Stimulated activated CD8-positive, alpha-beta memory T cell treated with anti-CD3 and anti-CD28 coated beads, Interleukin-7, amount 100 ng/mL, for 1 hour (primary cell): ENCODE data around the gene DCTN5.
"Not testable (repeated sequence)": the region's sequence is repeated elsewhere in the genome, so short reads cannot be mapped to it uniquely, and the experiment has no call there.

Experiments
- DNase-seq, 2 donors: peaks; one replicate each; pipeline ENCODE4 v3.0.0-alpha.2; 2020; ENCODE audit warnings: low read depth in 2 of 2

DCTN5 gene

DNA sequence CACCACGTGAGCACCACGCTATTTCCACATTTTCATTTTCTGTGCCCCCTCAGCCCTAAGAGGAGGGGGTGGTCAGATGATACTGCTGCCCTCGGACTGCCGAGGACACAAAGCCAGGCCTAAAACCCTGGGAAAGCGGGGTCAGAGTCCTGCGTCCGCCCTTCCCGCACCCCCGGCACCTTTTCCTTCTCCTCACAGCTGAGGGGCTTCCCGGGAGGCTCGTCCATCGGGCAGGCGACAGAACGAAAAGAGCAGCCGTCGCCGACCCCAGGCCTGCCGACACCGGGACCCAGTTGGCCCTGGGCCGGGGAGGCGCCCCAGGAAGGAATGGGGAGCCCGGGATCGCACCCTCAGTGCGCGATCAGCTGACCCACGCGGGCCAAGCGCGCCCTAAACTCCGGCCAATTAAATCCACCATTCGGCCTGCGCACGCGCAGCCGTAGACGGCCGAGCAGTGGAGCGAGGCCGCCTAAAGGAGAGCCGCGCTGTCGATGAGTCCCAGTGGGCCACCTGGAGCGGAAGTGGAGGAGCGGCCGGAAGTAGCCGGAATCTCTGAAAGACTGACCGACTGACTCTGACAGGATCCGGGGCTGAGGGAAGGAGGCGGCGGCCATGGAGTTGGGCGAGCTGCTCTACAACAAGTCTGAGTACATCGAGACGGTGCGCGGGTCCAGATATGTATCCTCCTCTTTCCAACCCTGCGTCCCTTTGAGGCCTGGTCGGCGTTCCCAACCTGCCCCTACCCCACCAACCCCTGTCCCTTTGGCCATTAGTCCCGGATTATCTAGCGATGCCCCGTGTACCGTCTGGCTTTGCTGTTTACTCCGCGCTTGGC, at the start of gene DCTN5, which contains the start of gene PALB2:
Gene DCTN5 (plus strand): TSS at position 536 of the 835 bp plus-strand sequence. CDS start 77 bp downstream, at position 613.
Gene PALB2 (minus strand): TSS at position 380 of the 835 bp plus-strand sequence. CDS start 153 bp downstream, at position 227.
- DNase-seq, result peak; percentile 70

DNA sequence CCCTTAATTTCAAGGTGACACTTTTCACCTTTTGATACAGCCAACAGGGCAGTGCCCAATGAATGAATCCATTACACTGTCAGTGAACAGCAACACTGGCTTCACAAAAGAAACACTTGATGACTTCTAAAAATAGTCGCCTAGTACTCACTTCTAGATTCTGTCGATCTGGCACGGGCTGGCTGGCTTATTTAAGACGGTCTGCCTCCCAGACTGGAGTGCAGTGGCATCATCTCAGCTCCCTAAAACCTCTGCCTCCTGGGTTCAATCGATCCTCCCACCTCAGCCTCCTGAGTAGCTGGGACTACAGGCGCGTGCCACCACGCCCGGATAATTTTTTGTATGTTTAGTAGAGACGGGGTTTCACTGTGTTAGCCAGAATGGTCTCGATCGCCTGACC, 47.1 kb upstream of the DCTN5 start:
- DNase-seq, result no peak

DNA sequence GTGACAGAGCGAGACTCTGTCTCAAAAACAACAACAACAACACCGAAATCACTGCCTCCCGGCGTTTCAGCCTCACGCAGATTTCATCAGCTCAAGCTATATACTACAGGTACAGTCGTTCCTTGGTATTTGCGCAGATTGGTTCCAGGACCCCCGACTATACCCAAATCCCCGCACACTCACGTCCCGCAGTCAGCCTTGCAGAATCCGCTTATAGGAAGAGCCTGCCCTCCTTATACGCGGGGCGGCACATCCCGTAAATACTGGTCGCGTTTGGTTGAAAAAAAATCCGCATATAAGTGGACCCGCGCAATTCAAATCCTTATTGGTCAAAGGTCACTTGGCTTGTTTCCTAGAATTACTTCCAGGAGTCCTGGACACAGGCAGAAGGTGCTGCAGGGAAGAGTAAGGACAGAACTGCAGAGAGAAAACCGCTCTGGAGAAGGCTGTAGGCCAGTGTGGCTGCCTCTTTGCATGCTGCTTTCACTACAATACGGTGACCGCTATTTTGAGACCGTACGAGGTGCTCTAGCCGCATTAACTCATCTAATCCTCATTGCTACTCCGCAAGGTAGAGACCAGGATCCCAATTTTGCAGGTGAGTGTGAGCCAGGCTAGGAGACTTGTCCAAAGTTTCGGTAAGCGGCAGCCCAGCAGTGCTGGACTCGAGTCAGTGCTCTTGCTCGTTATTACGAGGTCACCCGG, 45.9 kb upstream of the DCTN5 start:
- DNase-seq, result no peak

DNA sequence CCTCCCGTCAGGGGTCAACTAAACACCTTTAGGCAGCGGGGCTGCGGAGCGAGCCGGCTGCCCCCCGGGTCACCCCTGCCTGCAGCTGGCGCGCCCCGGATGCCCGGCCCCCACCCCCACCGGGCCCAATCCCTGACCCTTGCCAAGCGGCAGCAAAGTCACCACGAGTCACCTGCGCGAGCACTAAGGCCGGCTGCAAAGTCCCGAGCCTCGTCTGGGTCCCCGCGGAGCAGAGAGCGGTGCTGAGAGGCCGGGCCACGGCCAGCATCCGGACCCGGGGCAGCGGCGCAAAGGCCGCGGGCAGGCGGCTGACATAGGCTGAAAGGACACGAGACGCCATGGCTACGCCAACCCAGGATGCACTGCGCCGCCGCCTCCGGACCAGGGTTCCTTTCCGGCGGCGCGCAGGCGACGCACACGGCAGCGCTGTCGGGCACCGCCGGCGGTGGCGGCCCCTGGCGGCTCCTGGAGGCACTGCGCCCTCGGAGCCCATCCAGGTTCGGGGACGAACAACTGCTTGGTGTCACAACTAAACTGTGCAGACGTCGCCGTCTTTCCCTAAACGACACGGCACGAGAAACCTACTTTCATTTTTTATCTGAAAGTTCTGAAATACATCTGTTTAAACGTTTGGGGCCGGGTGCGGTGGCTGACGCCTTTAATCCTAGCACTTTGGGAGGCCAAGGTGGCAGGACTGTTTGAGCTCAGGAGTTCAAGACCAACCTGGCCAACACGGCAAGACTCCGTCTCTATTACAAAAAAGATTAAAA, 45.1 kb upstream of the DCTN5 start, which contains the start of gene NDUFAB1:
Gene NDUFAB1 (minus strand): TSS at position 366 of the 770 bp plus-strand sequence. CDS start 26 bp downstream, at position 340.
- peak; percentile 78 to 83 for DNase-seq

DNA sequence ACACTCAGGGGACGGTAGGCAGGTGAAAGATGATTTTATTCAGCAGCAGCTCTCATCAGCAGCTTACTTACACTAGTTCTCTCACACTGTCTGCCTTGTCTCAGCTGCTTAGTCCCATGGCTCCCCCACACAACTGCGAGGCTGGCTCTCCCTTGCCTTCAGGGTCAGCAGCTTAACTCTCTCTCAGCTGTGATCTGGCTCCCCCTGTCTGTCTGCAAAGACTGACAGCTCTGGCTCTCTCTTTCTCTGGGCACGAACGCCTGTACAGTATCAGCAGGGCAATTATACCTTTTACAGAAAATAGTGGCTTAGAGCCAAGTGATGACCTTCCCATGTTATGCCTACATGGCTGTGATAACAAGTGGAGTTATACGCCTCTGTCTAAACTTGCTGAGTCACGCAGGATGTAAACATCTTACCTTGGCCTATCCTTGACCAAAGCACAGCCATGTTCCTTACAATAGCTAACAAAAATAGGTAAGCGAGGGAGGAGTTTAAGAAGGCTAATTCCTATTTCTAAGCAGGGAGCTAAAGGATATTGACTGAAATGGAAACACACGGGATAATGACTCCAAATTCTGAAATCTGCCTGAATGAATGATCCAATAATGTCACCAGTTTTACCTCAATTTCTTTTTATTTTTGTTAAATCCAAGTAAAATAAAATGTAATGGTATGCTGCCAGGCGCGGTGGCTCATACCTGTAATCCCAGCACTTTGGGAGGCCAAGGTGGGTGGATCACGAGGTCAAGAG, 44.1 kb upstream of the DCTN5 start:
- DNase-seq, result no peak

DNA sequence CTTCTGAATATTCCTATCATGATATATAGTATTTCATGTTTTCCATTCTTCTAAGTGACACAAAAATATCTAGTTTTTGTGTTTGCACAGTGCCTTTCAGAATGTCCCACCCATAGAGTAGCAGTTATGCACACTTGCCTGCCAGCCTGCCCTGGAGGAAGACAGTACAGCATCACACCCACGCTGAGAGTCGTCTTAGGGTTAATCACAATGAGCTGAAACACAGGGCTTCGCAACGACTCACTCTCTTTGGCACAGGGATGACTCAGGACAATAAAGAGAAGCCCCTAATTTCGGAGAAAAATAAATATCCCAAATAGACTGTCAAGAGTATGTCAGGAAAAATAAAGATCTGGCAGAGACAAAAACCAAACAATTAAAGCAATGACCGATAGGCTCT, 33.5 kb upstream of the DCTN5 start:
- no peak for DNase-seq

DNA sequence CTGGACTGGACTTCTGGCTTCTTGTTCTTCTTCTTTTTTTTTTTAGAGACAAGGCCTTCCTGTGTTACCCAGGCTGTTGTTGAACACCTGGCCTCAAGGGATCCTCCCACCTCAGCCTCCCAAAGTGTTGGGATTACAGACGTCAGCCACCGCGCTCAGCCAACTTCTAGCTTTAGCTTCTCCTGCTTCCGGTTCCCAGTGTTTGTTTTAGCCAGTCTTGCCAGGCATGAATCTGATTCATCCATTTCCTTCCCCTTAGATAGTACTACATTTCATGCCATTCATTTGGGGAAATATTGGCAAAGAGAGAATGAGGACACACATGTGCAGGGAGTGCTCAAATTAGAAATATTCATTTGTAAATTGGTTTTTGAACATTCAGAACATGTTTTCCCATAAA, 33.1 kb upstream of the DCTN5 start:
- DNase-seq, result no peak

DNA sequence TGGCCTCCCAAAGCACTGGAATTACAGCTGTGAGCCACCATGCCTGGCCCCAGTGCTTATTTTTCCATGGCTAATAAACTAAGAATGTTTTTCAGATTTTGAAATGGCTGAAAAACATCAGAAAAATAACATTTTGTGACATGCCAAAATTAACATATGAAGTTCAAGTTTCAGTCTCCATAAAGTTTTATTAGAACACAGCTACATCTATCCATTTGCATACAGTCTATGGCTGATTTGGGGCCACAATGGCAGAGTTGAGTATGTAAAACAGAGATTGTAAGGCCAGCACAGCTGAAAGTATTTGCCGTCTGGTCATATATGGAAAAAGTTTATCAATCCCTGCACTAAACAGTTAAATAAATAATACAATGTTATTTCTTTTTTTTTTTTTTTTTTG, 31.3 kb upstream of the DCTN5 start:
- DNase-seq, result no peak

DNA sequence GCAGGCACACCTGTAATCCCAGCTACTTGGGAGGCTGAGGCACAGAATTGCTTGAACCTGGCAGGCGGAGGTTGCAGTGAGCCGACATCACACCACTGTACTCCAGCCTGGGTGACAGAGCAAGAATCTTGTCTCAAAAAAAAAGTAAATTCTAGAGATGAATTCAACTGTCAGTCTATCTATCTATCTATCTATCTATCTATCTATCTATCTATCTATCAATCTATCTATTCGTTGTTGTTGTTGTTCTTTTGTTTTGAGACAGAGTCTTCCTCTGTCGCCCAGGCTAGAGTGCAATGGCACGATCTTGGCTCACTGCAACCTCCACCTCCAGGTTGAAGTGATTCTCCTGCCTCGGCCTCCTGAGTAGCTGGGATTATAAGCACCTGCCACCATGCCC, 30.4 kb upstream of the DCTN5 start:
- DNase-seq, result not testable (repeated sequence)

DNA sequence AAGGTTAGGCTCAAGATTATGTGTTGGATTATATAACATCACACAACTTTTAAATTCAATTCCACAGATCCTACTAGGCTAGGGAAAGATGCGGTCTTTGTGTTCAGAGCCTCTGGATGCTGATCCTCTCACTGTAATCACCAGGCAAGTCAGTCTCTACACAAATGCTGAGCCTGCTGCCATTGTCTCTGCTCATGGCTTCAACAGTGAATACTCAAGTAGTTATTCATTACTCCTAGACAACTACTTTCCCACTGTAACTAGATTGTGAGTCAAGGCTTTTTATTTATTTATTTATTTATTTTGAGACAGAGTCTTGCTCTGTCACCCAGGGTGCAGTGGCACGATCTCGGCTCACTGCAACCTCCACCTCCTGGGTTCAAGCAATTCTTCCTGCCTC, 29.3 kb upstream of the DCTN5 start:
- DNase-seq, result no peak

DNA sequence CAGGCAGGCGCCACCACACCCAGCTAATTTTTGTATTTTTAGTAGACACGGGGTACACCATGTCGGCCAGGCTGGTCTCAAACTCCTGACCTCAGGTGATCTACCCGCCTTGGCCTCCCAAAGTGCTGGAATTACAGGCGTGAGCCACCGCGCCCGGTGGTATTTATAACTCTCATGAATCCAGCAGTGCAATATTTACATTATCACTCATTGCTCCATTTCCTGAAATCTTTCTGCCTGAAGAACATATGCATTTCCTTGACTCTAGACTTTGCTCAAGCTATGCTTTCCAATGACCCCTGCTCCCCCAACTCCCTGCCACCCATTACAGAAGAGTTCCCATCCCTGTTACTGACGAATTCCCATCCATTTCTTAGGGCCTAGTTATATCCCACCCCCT, 25.5 kb upstream of the DCTN5 start:
- no peak for DNase-seq

DNA sequence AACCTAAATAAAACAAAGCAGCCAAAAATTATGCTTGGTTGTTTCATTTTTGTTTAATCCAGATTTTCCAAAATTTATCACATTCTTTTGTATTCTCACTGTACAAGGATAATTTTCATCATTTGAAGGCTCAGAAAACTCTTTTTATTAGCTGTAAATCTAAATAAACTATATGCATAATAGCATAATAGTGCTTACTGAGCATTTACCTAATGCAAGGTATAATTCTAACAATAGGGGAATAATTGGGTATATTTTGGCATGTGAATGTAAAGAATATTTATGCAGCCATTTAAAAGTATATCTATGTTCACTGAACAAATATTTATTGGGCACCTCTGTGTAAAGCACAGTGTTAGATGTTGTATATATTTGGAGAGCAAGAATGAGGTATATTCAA, 17.2 kb upstream of the DCTN5 start:
- DNase-seq, result no peak

DNA sequence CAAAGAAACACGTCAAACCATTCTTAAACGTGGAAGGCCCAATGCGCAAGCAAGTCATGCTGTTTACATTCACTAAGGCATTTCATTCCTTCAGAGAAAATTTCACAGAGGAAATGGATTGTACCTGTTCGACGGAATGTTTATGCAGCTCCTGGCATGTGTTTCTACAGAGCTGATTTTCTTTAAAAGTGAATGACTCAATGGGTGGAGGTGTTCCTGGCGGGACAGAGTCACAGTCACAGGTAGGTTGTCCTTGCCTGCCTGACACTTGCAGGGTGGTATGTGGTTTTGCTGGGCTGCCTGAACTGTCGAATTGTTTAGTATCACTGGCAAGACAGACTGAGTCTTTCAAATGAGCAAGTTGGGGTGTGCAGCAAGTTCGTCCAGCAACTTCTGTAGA, 11.8 kb upstream of the DCTN5 start:
- DNase-seq, result no peak

DNA sequence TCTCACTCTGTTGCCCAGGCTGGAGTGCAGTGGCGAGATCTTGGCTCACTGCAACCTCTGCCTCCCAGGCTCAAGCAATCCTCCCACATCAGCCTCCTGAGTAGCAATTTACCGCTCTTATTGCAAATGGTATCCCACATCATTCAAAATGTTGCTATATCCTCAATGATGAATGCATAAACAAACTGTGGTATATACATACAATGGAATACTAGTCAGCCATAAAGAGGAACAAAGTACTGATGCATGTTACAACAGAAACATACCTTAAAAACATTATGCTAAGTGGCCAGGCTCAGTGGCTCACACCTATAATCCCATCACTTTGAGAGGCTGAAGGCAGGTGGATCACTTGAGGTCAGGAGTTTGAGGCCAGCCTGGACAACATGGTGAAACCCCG, 9.4 kb upstream of the DCTN5 start:
- not testable (repeated sequence) for DNase-seq

DNA sequence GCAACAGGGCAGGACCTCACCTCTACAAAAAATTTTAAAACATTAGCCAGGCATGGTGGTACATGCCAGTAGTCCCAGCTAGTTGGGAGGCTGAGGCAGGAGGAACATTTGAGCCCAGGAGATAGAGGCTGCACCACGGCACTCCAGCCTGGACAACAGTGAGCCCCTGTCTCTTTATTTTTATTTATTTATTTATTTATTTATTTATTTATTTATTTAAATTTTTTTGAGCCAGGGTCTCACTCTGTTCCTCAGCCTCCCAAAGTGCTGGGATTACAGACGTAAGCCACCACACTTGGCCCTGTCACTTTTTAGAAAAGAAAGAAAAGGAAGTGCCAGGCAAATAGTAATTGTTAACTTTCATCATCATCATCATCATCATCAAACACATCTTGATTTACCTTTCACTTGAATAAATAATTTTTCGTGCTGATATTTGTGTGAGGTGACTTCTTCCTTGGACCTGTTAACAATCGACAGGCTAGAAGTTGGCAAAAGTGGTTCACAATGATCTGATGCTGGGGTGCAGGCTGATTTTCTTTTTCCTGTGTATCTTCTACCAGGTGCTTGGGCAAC, 6.7 kb upstream of the DCTN5 start:
- no peak for DNase-seq

DNA sequence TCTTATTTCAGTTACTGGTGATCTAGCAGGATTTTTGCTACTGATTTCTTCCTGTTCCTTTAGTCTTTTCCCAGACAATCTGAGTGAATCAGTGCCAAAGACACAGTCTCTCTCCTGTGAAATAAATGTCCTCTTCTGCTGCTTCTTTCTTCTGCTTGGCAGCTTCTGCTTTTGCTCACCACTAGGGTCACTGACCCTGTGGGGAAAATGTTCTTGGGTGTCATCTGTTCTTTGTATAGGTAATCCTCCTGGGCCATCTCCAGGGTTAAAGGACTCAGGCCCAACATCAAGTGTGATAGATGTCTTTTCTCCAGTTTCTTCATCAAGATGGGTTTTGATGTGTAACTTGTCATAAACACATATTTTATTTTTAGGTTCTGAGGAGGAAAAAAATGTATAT, 5.3 kb upstream of the DCTN5 start:
- no peak for DNase-seq

DNA sequence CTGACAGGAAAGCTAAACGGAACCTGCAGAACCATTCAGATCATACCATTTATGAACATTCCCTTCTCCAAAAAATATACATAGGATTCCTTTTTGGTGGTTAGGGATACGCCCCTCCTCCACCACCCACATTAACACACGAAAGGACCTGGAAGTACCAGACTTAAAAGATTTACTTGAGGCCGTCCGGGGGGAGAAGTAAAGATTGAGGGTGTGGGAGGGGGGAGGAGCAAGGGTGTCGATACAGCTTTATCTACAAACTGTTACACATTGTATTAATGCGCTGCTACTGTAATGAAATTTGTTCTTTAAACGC, 693 bp upstream of the DCTN5 start:
- DNase-seq, result no peak

DNA sequence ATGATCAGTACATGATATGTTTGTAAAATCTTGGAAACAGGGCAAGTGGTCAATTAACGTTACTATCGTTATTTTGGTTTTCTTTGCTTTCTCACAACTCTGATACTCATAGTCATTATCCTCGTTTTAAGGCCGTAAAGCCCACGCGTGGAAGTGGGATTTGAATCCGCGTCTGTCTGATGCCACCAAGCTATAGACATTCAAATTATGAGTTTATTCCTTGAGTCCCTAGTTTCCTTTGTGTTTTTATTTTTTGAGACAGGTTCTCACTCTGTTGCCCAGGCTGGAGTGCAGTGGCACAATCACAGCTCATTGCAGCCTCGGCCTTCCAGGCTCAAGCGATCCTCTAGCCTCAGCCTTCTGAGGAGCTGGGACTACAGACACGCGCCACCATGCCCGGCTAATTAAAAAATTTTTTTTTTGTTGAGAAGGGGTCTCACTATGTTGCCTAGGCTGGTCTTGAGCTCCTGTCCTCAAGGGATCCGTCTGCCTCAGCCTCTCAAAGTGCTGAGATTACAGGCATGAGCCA, 1.0 kb downstream of the DCTN5 start:
- DNase-seq, result no peak

DNA sequence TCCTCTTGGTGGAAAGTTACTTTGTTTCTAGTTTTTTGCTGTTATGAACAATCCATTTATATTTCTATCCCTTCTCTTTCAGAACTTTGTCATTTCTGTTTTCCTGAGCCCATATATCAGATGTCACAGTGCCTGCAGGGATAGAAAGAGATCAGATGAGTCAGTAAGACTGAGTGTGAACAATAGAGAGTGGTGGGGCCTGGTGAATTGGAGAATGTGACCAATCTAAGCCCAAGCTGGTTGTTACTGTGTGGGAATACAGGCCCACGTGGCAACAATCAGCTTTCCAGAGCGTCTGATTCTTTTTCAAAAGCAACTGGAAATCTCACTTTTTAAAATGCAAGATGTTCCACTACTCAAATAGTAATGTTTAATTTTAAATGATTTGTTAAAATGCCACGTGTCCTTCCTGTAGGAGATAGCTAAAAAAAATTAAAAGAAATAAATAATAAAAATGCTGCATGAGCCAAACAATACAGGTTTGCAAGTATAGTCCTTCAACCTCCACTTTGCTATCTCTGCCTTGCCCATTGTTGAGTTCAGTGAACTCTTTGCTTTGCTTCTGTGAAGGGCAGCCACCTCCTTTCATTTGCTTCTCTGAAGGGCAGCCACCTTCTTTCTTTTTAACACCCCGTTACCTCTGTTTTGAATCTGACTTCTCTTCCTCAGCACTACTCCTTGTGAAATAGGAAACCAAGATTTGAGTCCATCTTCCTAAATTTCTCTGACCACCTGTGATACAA, 9.6 kb downstream of the DCTN5 start:
- DNase-seq, result no peak

DNA sequence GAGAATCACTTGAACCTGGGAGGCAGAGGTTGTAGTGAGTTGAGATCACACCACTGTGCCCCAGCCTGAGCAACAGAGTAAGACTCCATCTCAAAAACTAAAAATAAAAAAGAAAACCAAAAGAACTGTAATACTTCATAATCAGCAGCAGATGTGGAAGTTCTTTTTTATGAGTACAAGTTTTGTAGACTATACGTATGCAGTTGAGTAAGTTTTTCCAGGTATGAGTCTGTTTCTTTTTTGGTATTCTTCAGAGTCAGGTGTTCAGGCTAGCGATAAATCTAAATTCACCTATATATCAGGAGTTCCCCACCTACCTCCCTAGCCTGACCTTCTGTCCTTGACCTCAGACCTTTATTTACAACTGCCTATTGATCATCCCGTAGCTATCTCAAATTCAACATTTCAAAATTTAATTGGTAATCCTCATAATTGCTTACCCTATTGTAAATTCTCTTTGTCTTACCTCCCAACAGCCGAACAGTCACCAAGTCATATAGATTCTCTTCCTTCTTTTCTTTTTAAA, 10.7 kb downstream of the DCTN5 start:
- no peak for DNase-seq
